ENCODE data around the gene ZBTB42. TPM values are rescaled to one million over a fixed set of nuclear protein-coding genes. Genes with fewer than 3 reads are reported as not detected.
A peak's percentile ranks its signal among the peaks of the same experiment; 100 is the strongest.

Gene ZBTB42
- total and polyA plus RNA-seq, 2 of the 4 experiments (the other 2 are of a cell fraction): 1.3 to 2.3 TPM

DNA sequence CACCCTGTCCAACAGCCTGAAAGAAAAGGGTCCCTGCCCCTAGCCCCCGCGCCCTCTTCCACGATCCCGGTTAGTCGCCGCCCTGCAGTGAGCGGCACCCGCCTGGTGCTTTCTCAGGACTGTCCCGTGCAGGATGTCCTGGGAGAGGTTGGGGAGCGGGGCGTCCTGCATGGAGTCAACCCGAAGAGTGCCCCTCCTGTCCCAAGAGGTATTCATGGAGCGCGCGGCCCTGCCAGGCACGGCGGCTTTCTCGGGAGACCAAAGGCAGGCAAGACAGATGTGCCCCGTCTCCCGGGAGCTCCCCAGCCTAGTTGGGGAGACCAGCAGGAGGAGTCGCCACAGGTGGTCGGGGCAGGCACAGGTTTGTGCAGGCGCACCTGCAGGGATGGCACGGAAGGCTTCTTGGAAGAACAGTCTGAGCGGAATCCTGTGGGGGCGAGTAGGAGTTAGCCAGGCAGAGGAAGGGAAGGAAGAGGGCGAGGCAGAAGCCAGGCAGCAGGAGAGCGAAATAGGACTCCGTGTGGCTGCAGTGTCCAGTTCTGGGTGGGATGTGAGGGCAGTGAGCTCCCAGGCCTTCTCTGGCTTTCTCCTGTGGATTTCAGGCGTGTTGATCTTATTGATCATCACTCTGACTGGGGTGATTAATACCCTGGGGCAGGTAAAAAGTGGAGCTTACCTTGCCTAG lies 47.2 kb upstream of the ZBTB42 start:
- Histone ChIP-seq H2BK5ac (ENCODE audit: low read depth, low read length, poor library complexity, severe bottlenecking) (peak overlapping the region; percentile 69), H4K5ac (ENCODE audit: low read depth, low read length) (peak overlapping the region; percentile 28; the same call in 1 of the 2 replicates), H3K9me1 (ENCODE audit: insufficient read depth, low read length) (peaks cover 11% of the 10 kb centered on the region), H3K27ac (ENCODE audit: insufficient read depth, low read length) (peak overlapping the region; percentile 85), H3K9ac (ENCODE audit: low read depth, low read length) (peak overlapping the region; percentile 87), H3K4me3 (ENCODE audit: insufficient read depth, low read depth, low read length) (peak overlapping the region; percentile 88), H2BK120ac (ENCODE audit: low read depth, low read length) (no peak overlapping the region), H3K23ac (ENCODE audit: low read depth, low read length) (peak overlapping the region; percentile 60; the same call in 1 of the 2 replicates), H2BK20ac (ENCODE audit: low read depth, low read length) (no peak overlapping the region), H3K14ac (replicated peaks; ENCODE audit: low read depth, low read length) (0 out of 2 replicates have a peak overlapping the region, but pooled peaks have one; percentile 64), H3K79me1 (ENCODE audit: low read depth in 1 of 2, low read length in 2 of 2) (peaks cover 8 to 50% of the 10 kb centered on the region in 2 experiments; a peak in 2 of 4 replicates), H4K91ac (ENCODE audit: insufficient read depth, low read depth, low read length) (no peak overlapping the region), H3K4ac (ENCODE audit: low read depth, low read length) (peak overlapping the region; percentile 69), H2AFZ (replicated peaks; ENCODE audit: low read length, poor library complexity) (peak overlapping the region; percentile 91), H3K36me3 (ENCODE audit: control insufficient read depth, insufficient read depth, low read length) (peaks cover 26% of the 10 kb centered on the region), H3K9me3 (ENCODE audit: control insufficient read depth, insufficient read depth, low read length) (no peaks in the 10 kb centered on the region), H4K8ac (ENCODE audit: low read depth in 2 of 2, low read length in 2 of 2) (peak overlapping the region; percentile 3 to 77; a peak in 1 of 4 replicates), H3K27me3 (ENCODE audit: control insufficient read depth, insufficient read depth, low read length) (no peaks in the 10 kb centered on the region), H4K20me1 (ENCODE audit: insufficient read depth, low read length) (peaks cover 41% of the 10 kb centered on the region), H2AK5ac (ENCODE audit: low read depth, low read length) (peak overlapping the region; percentile 64), H2BK15ac (ENCODE audit: low read depth, low read length) (no peak overlapping the region), H3K18ac (ENCODE audit: low read depth, low read length) (no peak overlapping the region), H3K4me2 (ENCODE audit: low read depth, low read length) (peak overlapping the region; percentile 96), H3K4me1 (ENCODE audit: control insufficient read depth, insufficient read depth, low read length) (peaks cover 22% of the 10 kb centered on the region), H3K56ac (ENCODE audit: extremely low read depth, insufficient read depth, low read length) (no peak overlapping the region; the same call in 1 of the 2 replicates), H2AK9ac (replicated peaks; ENCODE audit: low read depth, low read length, poor library complexity) (peak overlapping the region; percentile 92)
- POLR2A ChIA-PET (ENCODE audit: unreplicated experiment): no interaction called here
- intact Hi-C loops (cut with micrococcal nuclease) (no loop called here), in situ Hi-C loops (cut with MboI; ENCODE audit: low sequenced_read_pairs) (no loop called here), dilution Hi-C loops (cut with HindIII; ENCODE audit: low sequenced_read_pairs, unreplicated experiment) (no loop called here)
- TF ChIP-seq RAD21 (IDR thresholded peaks at IDR 0.05; ENCODE audit: low read length): no peak
- no peak for TF ChIP-seq NFE2L2 (IDR thresholded peaks at IDR 0.05; ENCODE audit: low read depth, low read length)
- TF ChIP-seq SMC3 (IDR thresholded peaks at IDR 0.05; ENCODE audit: low read depth, low read length): no peak
- TF ChIP-seq MAZ (IDR thresholded peaks at IDR 0.05; ENCODE audit: borderline replicate concordance, low read depth, low read length): no peak
- 5% methylated on average over 19 of the region's 30 CpGs; no CpG with 5 or more reads in 1 of the 2 experiments for WGBS, 2 experiments (ENCODE audit: extremely low coverage in 2 of 2, insufficient read length in 1 of 2)
- CTCF ChIA-PET: interaction anchor here (1.0 kb wide), 1 partner anchor 17 kb away, joined by 5 read pairs; no protein-coding TSS in a partner anchor
- BruUV-seq (replicated peaks): no TSS peak
- ATAC-seq (ENCODE audit: low read depth) (no peak), DNase-seq (no peak)
